ENCODE data around the gene BCL2L11. TPM values are rescaled to one million over a fixed set of nuclear protein-coding genes. Genes with fewer than 3 reads are reported as not detected.

BCL2L11 gene
- total RNA-seq, 1 donor from 2014 or later: 3.7 TPM

DNA sequence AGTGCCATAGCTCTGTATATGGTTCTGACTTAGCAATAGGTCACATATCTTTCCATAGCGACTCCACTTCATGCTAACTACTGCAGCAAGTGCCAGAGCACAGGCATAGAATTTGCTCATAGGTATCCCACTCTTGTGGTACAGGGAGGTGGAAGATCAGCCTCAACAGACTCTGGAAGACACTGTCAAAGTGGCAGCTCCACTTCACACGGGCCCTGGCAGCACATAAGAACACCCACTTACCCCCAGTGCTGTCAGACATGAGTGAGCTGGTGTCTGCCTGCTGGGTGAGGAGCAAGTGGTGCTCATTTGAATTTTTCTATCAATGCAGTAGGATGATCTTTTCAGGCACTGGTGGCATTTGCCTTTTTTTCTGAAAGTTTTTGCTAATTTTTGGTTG is 48.6 kb downstream of the BCL2L11 start:
- Histone ChIP-seq H3K4me3 (ENCODE audit: low read depth, low read length) (no peak overlapping the region), H3K27me3 (ENCODE audit: control insufficient read depth, insufficient read depth, low read length) (no peaks in the 10 kb centered on the region), H3K36me3 (ENCODE audit: control insufficient read depth, insufficient read depth, low read length) (peaks cover 4% of the 10 kb centered on the region)
- FAIRE-seq (no peak), DNase-seq (ENCODE audit: low read depth) (no peak)
- TF ChIP-seq, protein P1, sequence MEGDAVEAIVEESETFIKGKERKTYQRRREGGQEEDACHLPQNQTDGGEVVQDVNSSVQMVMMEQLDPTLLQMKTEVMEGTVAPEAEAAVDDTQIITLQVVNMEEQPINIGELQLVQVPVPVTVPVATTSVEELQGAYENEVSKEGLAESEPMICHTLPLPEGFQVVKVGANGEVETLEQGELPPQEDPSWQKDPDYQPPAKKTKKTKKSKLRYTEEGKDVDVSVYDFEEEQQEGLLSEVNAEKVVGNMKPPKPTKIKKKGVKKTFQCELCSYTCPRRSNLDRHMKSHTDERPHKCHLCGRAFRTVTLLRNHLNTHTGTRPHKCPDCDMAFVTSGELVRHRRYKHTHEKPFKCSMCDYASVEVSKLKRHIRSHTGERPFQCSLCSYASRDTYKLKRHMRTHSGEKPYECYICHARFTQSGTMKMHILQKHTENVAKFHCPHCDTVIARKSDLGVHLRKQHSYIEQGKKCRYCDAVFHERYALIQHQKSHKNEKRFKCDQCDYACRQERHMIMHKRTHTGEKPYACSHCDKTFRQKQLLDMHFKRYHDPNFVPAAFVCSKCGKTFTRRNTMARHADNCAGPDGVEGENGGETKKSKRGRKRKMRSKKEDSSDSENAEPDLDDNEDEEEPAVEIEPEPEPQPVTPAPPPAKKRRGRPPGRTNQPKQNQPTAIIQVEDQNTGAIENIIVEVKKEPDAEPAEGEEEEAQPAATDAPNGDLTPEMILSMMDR (IDR thresholded peaks at IDR 0.05; ENCODE audit: insufficient read depth, low read length, severe bottlenecking): no peak

DNA sequence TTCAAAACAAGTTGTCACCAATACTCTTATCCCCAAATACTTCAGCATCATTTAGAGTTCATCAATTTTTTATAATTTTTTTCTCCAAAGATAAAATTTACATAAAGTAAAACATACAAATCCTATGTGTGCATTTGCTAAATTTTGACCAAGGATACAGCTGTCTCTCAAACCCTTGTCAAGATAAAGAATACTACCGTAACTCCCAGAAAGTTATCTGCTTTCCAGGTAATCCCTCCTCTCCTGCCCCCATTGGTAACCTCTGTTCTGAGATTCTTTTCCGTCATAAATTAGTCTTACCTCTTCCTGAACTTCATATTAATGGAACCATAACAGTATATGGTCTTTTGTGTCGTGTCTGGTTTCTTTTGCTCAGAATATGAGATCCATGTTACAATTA is 49.2 kb downstream of the BCL2L11 start:
- FAIRE-seq: no peak
- TF ChIP-seq, protein P1 (IDR thresholded peaks at IDR 0.05; ENCODE audit: insufficient read depth, low read length, severe bottlenecking): no peak
- DNase-seq (ENCODE audit: low read depth): no peak
- Histone ChIP-seq H3K36me3 (ENCODE audit: control insufficient read depth, insufficient read depth, low read length) (peaks cover 3% of the 10 kb centered on the region), H3K4me3 (ENCODE audit: low read depth, low read length) (no peak overlapping the region), H3K27me3 (ENCODE audit: control insufficient read depth, insufficient read depth, low read length) (no peaks in the 10 kb centered on the region)

DNA sequence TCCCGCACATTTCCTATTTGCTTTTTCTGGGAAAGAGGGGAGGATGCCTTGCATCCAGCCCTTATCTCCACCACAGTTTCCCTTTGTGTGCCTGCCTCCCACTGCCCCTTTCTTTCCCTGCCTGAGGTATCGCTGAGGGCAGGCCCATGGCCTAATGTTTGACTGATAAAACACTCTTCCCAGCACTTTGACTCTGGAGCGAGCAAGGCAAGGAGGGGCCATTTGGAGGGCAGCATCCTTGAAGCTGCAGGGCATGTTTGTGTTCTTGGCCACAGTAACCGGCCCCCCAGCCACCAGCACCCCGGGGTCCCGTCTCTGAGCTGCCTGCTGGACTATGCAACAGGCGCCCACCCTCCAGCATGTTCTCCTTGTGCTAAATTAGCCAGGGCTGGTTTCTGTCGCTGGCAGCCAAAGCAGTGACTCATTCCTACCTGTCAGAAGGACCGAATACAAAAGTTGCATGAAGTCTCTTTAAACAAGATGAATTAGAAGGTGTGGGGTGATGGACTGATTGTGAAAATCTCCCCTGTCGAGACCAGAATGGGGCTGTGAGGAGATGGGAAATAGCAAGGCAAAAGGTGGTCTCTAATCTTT is 50.7 kb downstream of the BCL2L11 start:
- DNase-seq (ENCODE audit: low read depth) (peak; percentile 56), FAIRE-seq (no peak)
- TF ChIP-seq, protein P1 (IDR thresholded peaks at IDR 0.05; ENCODE audit: insufficient read depth, low read length, severe bottlenecking): no peak
- H3K4me3 ChIP-seq (ENCODE audit: low read depth, low read length): no peak overlapping the region
- no peaks in the 10 kb centered on the region for H3K27me3 ChIP-seq (ENCODE audit: control insufficient read depth, insufficient read depth, low read length)
- H3K36me3 ChIP-seq (ENCODE audit: control insufficient read depth, insufficient read depth, low read length): no peaks in the 10 kb centered on the region

GRCh38 chr2:111172666-111173065 is 52.0 kb downstream of the BCL2L11 start:
- TF ChIP-seq, protein P1 (IDR thresholded peaks at IDR 0.05; ENCODE audit: insufficient read depth, low read length, severe bottlenecking): no peak
- no peaks in the 10 kb centered on the region for H3K36me3 ChIP-seq (ENCODE audit: control insufficient read depth, insufficient read depth, low read length)
- FAIRE-seq: no peak
- no peak overlapping the region for H3K4me3 ChIP-seq (ENCODE audit: low read depth, low read length)
- DNase-seq (ENCODE audit: low read depth): no peak
- H3K27me3 ChIP-seq (ENCODE audit: control insufficient read depth, insufficient read depth, low read length): no peaks in the 10 kb centered on the region

GRCh38 chr2:111173338-111173737 is 52.6 kb downstream of the BCL2L11 start:
- FAIRE-seq (no peak), DNase-seq (ENCODE audit: low read depth) (no peak)
- TF ChIP-seq, protein P1 (IDR thresholded peaks at IDR 0.05; ENCODE audit: insufficient read depth, low read length, severe bottlenecking): no peak
- Histone ChIP-seq H3K4me3 (ENCODE audit: low read depth, low read length) (no peak overlapping the region), H3K27me3 (ENCODE audit: control insufficient read depth, insufficient read depth, low read length) (no peaks in the 10 kb centered on the region), H3K36me3 (ENCODE audit: control insufficient read depth, insufficient read depth, low read length) (no peaks in the 10 kb centered on the region)

DNA sequence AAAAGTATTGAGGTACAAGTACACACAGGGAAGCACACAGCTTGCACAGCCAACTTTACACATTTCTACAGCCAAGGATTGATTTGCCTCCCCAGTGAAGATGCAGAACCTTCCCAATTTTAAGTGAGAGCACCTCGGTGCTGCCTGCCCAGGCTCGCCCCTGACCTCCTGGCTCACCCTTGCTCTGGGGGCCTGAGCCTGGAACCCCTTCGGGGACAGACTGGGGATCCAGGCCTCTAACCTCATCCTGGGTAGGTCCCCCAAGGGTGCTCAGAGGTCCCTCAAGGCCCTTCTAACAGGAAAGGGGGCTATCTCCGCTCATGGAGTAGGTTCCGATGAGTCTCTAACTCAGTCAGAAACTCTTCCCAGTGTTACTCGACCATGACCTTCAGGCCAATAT is 53.1 kb downstream of the BCL2L11 start:
- FAIRE-seq: no peak
- TF ChIP-seq, protein P1 (IDR thresholded peaks at IDR 0.05; ENCODE audit: insufficient read depth, low read length, severe bottlenecking): no peak
- DNase-seq (ENCODE audit: low read depth): no peak
- H3K27me3 ChIP-seq (ENCODE audit: control insufficient read depth, insufficient read depth, low read length): no peaks in the 10 kb centered on the region
- H3K4me3 ChIP-seq (ENCODE audit: low read depth, low read length): no peak overlapping the region
- no peaks in the 10 kb centered on the region for H3K36me3 ChIP-seq (ENCODE audit: control insufficient read depth, insufficient read depth, low read length)

Data from bronchial epithelial cell (primary cell).